C4-2B (cell line): ENCODE data around the gene MOGAT1.

ENCODE experiments used
- H3K27ac ChIP-seq: fragments of 450-650 bp; 2 replicates; pipeline ENCODE4 v1.5.1; 2017
- CTCF ChIP-seq: fragments of 450-650 bp; conservative IDR thresholded peaks from 2 replicates; pipeline ENCODE4 v1.5.1; 2017; ENCODE audit warnings: mild to moderate bottlenecking
- ZFX ChIP-seq: fragments of 450-650 bp; IDR thresholded peaks from 2 replicates; pipeline ENCODE4 v1.6.1; 2017

The MOGAT1 gene

GRCh38 chr2:222672068-222672401 is 577 bp downstream of the MOGAT1 start:
- no peak overlapping the region for H3K27ac ChIP-seq
- TF ChIP-seq ZFX (no peak), CTCF (no peak)

- TF ChIP-seq CTCF: no peak
- TF ChIP-seq ZFX: no peak
- no peak overlapping the region for H3K27ac ChIP-seq
Measured at GRCh38 chr2:222673273-222673672, 1.8 kb downstream of the MOGAT1 start.

- H3K27ac ChIP-seq: no peak overlapping the region
- TF ChIP-seq ZFX (no peak), CTCF (no peak)
Measured at GRCh38 chr2:222673883-222674282, 2.4 kb downstream of the MOGAT1 start.

- TF ChIP-seq CTCF (no peak), ZFX (no peak)
- no peak overlapping the region for H3K27ac ChIP-seq
Measured at GRCh38 chr2:222677981-222678380, 6.5 kb downstream of the MOGAT1 start.

- TF ChIP-seq ZFX (no peak), CTCF (no peak)
- H3K27ac ChIP-seq: no peak overlapping the region
Measured at GRCh38 chr2:222683805-222684204, 12.3 kb downstream of the MOGAT1 start.

- no peak overlapping the region for H3K27ac ChIP-seq
- TF ChIP-seq ZFX: no peak
- TF ChIP-seq CTCF: no peak
Measured at GRCh38 chr2:222686086-222686750, 14.8 kb downstream of the MOGAT1 start.

GRCh38 chr2:222688917-222689316 is 17.5 kb downstream of the MOGAT1 start:
- TF ChIP-seq CTCF: no peak
- TF ChIP-seq ZFX: no peak
- H3K27ac ChIP-seq: no peak overlapping the region
